ENCODE measurements around the gene VPS33A. TPM values are rescaled to one million over a fixed set of nuclear protein-coding genes. Genes with fewer than 3 reads are reported as not detected.

VPS33A gene
- total and polyA plus RNA-seq, 2 of the 13 experiments (the other 11 are each of a cell fraction or from before 2014, with no cell fraction given): 11.0 to 43.6 TPM

DNA sequence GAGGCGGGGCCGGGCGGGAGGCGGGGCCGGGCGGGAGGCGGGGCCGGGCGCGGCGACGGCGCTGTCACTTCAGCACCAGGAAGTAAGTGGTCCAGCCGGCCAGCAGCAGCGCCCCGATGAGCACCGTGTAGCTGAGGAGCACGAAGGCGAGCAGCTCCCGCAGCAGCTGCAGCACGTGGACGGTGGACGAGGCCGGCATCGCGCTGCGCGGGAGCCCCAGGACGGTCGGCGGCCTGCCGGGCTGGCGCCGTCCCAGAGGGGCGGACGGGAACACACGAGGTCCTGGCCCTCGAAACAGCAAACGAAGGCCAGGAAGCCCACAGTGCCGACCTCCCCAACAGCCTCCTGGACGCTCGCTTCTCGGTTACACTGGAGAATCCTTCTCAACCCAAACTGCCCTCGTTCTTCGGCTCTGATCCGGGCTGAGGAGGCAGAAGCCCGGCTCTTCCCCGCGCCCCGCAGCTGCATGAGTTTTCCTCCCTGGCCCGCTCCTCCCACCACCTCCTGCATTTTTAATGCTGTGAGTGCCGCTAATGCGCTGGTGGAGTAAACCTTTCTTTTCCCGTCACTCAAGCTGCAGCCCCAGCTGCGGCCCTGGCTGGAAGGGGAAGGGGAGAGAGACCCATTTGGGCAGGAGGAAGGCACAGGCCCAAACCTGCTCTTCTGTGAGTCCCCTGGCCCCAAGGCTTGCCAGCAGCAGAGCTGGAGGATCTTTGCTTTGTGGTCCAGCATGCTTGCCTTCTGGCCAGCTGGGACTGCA, 39.7 kb downstream of the VPS33A start (continued):
- TF ChIP-seq, protein P1, sequence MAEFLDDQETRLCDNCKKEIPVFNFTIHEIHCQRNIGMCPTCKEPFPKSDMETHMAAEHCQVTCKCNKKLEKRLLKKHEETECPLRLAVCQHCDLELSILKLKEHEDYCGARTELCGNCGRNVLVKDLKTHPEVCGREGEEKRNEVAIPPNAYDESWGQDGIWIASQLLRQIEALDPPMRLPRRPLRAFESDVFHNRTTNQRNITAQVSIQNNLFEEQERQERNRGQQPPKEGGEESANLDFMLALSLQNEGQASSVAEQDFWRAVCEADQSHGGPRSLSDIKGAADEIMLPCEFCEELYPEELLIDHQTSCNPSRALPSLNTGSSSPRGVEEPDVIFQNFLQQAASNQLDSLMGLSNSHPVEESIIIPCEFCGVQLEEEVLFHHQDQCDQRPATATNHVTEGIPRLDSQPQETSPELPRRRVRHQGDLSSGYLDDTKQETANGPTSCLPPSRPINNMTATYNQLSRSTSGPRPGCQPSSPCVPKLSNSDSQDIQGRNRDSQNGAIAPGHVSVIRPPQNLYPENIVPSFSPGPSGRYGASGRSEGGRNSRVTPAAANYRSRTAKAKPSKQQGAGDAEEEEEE (CRISPR knock-in tag; IDR thresholded peaks at IDR 0.05; ENCODE audit: borderline replicate concordance): no peak
- no peak for TF ChIP-seq GATA4 (IDR thresholded peaks at IDR 0.05; ENCODE audit: borderline replicate concordance, low read depth)
- TF ChIP-seq, protein P2, sequence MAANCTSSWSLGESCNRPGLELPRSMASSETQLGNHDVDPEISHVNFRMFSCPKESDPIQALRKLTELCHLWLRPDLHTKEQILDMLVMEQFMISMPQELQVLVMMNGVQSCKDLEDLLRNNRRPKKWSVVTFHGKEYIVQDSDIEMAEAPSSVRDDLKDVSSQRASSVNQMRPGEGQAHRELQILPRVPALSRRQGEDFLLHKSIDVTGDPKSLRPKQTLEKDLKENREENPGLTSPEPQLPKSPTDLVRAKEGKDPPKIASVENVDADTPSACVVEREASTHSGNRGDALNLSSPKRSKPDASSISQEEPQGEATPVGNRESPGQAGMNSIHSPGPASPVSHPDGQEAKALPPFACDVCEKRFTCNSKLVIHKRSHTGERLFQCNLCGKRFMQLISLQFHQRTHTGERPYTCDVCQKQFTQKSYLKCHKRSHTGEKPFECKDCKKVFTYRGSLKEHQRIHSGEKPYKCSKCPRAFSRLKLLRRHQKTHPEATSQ (CRISPR knock-in tag; IDR thresholded peaks at IDR 0.05; ENCODE audit: borderline replicate concordance): no peak
- TF ChIP-seq, protein P3, sequence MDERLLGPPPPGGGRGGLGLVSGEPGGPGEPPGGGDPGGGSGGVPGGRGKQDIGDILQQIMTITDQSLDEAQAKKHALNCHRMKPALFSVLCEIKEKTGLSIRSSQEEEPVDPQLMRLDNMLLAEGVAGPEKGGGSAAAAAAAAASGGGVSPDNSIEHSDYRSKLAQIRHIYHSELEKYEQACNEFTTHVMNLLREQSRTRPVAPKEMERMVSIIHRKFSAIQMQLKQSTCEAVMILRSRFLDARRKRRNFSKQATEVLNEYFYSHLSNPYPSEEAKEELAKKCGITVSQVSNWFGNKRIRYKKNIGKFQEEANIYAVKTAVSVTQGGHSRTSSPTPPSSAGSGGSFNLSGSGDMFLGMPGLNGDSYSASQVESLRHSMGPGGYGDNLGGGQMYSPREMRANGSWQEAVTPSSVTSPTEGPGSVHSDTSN (CRISPR knock-in tag; IDR thresholded peaks at IDR 0.05): no peak
- TF ChIP-seq CAMTA2 (CRISPR knock-in tag; IDR thresholded peaks at IDR 0.05; ENCODE audit: borderline replicate concordance): no peak; the same call in none of the 2 replicates
- TF ChIP-seq KDM5A (IDR thresholded peaks at IDR 0.05; ENCODE audit: borderline replicate concordance, low read length): no peak
- TF ChIP-seq KLF6 (CRISPR knock-in tag; IDR thresholded peaks at IDR 0.05): no peak; the same call in 1 of the 2 replicates
- TF ChIP-seq ZC3H13 (CRISPR knock-in tag; IDR thresholded peaks at IDR 0.05): peak; percentile 85
- TF ChIP-seq, protein P4, sequence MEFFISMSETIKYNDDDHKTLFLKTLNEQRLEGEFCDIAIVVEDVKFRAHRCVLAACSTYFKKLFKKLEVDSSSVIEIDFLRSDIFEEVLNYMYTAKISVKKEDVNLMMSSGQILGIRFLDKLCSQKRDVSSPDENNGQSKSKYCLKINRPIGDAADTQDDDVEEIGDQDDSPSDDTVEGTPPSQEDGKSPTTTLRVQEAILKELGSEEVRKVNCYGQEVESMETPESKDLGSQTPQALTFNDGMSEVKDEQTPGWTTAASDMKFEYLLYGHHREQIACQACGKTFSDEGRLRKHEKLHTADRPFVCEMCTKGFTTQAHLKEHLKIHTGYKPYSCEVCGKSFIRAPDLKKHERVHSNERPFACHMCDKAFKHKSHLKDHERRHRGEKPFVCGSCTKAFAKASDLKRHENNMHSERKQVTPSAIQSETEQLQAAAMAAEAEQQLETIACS (CRISPR knock-in tag; IDR thresholded peaks at IDR 0.05): peak; percentile 40; the same call in 1 of the 2 replicates
- TF ChIP-seq, protein P5, sequence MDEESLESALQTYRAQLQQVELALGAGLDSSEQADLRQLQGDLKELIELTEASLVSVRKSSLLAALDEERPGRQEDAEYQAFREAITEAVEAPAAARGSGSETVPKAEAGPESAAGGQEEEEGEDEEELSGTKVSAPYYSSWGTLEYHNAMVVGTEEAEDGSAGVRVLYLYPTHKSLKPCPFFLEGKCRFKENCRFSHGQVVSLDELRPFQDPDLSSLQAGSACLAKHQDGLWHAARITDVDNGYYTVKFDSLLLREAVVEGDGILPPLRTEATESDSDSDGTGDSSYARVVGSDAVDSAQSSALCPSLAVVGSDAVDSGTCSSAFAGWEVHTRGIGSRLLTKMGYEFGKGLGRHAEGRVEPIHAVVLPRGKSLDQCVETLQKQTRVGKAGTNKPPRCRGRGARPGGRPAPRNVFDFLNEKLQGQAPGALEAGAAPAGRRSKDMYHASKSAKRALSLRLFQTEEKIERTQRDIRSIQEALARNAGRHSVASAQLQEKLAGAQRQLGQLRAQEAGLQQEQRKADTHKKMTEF (CRISPR knock-in tag; IDR thresholded peaks at IDR 0.05): peak; percentile 54; the same call in 1 of the 2 replicates
- TF ChIP-seq KDM5B (CRISPR knock-in tag; IDR thresholded peaks at IDR 0.05; ENCODE audit: borderline replicate concordance): peak; percentile 76; the same call in 1 of the 2 replicates
- TF ChIP-seq ZNF841 (CRISPR knock-in tag; IDR thresholded peaks at IDR 0.05; ENCODE audit: borderline replicate concordance): peak; percentile 77; the same call in 1 of the 2 replicates
- TF ChIP-seq KDM6A (CRISPR knock-in tag; IDR thresholded peaks at IDR 0.05; ENCODE audit: low read depth): no peak
- TF ChIP-seq RNF2 (conservative IDR thresholded peaks at IDR 0.05; ENCODE audit: low read depth): peak; percentile 99
- TF ChIP-seq, protein P6, sequence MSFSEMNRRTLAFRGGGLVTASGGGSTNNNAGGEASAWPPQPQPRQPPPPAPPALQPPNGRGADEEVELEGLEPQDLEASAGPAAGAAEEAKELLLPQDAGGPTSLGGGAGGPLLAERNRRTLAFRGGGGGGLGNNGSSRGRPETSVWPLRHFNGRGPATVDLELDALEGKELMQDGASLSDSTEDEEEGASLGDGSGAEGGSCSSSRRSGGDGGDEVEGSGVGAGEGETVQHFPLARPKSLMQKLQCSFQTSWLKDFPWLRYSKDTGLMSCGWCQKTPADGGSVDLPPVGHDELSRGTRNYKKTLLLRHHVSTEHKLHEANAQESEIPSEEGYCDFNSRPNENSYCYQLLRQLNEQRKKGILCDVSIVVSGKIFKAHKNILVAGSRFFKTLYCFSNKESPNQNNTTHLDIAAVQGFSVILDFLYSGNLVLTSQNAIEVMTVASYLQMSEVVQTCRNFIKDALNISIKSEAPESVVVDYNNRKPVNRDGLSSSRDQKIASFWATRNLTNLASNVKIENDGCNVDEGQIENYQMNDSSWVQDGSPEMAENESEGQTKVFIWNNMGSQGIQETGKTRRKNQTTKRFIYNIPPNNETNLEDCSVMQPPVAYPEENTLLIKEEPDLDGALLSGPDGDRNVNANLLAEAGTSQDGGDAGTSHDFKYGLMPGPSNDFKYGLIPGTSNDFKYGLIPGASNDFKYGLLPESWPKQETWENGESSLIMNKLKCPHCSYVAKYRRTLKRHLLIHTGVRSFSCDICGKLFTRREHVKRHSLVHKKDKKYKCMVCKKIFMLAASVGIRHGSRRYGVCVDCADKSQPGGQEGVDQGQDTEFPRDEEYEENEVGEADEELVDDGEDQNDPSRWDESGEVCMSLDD (CRISPR knock-in tag; IDR thresholded peaks at IDR 0.05; ENCODE audit: borderline replicate concordance): peak; percentile 37; the same call in 1 of the 2 replicates
- no peak for TF ChIP-seq NCOA5 (CRISPR knock-in tag; IDR thresholded peaks at IDR 0.05)
- TF ChIP-seq EP300 (IDR thresholded peaks at IDR 0.05; ENCODE audit: low read depth in 2 of 2, low read length in 2 of 2): no peak
- TF ChIP-seq EP300 (CRISPR knock-in tag; IDR thresholded peaks at IDR 0.05; ENCODE audit: borderline replicate concordance): no peak
- TF ChIP-seq ZNF430 (CRISPR knock-in tag; IDR thresholded peaks at IDR 0.05): peak; percentile 85; the same call in 1 of the 2 replicates

Data from HepG2 (cell line).